GM18498 (cell line): ENCODE measurements around the gene ALDH3A1.

Experiments used
- ATAC-seq: cut with Tn5 transposase; IDR thresholded peaks from one replicate; pipeline ENCODE4 v1.9.1; 2021; ENCODE audit warnings: mild to moderate bottlenecking, moderate library complexity; ENCODE audit not compliant: unreplicated experiment

The ALDH3A1 gene

GRCh38 chr17:19760746-19761145 lies 12.6 kb upstream of the ALDH3A1 start:
- no peak for ATAC-seq

DNA sequence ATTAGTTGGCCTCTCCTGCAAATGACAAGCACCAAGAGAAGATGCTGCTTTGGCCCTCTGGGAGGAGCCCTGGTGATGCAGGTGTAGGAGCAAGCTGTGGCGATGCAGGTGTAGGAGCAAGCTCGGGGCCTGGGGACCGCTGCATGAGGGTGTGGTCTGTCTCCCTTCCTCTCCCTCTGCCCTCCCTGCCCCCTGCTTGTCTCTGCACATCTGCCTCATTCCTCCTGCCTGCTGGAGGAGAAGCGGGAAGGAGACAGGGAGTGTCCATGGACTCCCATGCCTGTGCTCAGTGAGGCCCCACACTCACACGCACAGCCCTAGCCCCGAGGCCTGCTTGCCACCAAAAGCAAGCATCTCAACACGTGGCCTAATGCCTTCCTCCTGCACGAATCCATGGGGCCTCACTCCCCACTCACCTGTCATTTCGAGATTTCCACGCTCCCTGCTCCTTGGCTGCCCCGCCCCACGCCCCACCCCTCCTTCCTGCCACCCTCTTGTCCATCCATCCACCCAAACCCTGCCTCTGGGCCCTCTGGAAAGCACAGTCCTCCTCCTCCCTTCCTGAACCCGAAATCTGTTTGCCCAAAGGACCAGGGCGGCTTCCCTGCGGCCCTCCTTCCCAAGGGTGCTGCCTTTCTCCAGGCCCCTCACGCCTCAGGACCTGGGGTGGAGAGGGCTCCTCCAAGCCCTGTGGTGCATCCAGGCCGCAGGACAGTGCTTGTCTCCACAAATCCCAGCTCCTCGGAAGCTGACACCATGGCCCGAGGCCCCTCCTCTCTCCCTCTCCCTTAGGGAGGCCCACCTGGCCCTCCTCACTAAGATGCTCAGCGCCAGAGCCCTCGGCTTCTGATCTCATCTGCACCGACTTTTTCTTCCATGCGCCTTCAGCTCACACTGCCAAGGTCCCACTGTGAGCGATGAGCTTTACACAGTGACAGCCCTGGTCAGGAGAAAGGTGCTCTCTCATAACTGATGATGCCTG lies 11.8 kb upstream of the ALDH3A1 start:
- ATAC-seq = no peak

GRCh38 chr17:19757536-19758180 lies 9.6 kb upstream of the ALDH3A1 start:
- no peak for ATAC-seq

- no peak for ATAC-seq
Observed at GRCh38 chr17:19756546-19756945, 8.4 kb upstream of the ALDH3A1 start.

DNA sequence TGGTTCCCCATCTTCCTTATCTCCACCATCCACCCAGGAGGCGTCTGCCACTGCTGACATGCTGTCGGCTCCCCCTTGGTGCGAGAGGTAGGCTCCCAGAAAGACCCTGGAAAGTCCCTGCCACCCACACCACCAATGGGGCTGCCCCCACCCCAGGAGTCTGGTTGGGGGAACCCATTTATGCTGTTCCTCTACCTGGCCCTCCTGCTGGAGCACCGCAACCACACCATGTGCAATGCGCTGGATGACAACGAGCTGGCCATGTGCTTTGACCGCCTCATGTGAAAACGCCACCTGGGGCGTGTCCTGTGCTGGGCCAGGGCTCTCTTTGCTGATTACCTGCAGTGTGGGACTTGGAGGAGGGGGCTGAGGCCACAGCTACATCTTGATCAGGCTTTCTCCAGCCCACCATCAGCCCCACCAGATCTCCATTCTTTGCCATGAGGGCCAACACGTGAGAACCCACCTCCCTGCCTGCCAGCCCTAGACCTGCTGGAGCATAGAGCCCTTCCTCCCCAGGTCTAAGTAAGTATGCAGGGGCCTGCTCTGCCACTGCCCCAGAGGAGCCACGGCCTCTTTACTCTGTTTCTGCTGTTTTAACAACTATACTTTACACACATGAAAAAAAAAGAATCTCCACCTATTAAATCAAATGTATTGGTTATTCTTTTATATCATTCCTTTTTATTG lies 7.9 kb upstream of the ALDH3A1 start:
- no peak for ATAC-seq

GRCh38 chr17:19755392-19755791 lies 7.3 kb upstream of the ALDH3A1 start:
- no peak for ATAC-seq

DNA sequence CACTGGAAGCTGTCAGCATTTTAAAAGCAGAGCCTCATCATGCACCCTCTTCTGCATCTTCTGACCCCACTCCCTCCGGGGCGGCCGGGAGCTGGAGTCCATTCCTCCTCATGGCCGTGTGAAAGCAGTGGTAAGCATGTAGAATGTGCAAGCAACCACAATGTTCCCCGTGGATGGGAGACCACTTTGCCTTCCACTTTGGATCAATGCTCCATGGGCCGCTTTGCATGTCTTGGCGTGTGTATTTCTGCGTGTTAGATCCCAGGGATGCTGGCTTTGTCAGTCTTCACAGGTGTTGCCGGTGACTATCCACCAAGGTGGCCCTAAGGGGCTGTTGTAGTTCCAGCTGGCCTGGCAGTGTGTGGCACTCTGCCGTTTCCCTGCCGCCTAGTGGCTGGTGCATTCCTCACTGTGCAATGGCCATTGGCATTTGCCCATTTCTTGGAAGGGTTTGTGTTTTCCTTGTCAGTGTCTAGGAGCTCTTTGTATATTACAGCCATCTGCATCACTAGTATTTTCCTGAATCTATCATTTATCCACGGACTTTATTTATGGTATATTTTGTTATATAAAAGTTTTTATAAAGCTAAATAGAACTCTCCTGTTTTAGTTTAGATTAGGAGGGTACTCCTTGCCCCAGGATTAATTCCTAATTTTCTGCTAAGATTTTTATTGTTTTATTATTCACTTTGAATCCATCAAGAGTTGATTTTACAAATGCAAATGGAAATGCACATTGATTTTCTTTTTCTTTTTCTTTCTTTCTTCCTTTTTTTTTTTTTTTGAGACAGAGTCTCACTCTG lies 5.8 kb upstream of the ALDH3A1 start:
- no peak for ATAC-seq

- no peak for ATAC-seq
Observed at GRCh38 chr17:19753051-19753509, 5.0 kb upstream of the ALDH3A1 start.

- ATAC-seq = no peak
Observed at GRCh38 chr17:19752216-19753050, 4.3 kb upstream of the ALDH3A1 start.

GRCh38 chr17:19750835-19751234 lies 2.7 kb upstream of the ALDH3A1 start:
- ATAC-seq = no peak

DNA sequence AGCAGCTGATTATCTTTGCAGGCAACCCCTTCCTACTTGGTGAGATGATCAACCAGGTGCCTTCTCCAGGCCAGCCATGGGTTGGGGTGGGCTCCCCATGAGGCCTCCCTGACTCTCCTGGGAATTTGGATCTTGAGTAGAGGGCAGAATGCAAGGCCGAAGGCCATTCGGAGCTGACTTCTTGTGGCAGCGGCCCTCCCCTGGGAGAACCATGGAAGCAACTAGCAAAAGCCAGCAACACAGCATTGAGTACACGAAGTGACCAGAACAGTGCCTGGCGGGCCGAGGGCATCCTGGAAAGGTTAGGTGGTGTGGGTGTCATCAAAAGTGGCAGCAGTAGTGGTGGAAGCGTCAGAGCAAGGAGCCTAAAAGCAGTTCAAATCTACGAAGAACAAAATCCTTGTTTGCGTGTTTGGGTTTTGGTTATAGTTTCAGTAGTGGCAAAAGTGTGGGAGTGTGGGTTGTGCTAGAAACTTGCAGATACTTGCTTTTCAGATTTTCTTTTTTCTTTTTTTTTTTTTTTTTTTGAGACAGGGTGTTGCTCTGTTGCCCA lies 2.0 kb upstream of the ALDH3A1 start:
- ATAC-seq = no peak

DNA sequence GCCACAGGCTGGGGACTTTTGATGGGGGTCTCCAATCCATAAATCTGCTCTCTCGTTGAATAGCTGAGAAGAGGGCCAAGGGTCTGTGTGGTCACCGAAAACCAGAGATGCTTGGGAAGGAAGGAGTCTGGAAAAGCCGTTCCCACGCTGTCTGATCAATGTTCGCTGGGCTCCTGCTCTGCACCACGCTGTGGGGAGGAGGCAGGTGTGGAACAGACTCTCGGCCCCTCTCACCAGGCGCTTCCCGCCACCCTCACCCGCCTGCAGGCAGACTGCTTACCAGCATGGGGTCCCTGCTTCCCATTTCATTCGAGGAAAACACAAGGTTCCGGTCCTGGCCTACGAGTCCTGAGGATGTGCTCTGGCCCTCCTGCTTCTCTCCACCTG lies 702 bp upstream of the ALDH3A1 start:
- no peak for ATAC-seq

DNA sequence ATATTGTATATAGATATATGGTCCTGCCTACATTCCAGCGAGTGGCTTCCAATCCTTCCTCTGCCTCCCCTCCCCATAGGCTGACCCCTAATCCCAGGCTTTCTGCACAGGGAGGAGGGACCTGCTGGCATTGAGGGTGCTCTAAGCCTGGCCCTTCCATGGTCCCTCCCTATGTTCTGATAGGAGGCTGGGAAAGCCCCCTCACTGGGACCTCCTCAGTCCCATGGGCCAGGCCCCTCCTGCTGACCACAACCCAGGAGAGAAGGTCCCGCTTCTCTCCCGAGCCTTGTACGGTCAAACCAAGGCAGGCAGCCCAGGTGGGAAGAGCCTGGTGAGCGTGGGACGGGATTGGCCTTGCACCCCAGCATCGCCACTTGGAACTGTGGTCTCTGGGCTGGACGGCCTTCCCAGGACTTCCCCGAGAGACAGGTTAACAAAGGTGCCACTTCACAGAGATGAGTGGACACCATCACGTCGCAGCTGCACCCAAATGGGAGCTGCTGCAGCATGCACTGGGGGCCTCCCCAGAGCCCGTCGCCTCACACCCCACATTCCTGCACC lies 859 bp downstream of the ALDH3A1 start:
- no peak for ATAC-seq

- no peak for ATAC-seq
Observed at GRCh38 chr17:19746517-19746916, 1.6 kb downstream of the ALDH3A1 start.

GRCh38 chr17:19744922-19745757 lies 3.0 kb downstream of the ALDH3A1 start:
- ATAC-seq = no peak

DNA sequence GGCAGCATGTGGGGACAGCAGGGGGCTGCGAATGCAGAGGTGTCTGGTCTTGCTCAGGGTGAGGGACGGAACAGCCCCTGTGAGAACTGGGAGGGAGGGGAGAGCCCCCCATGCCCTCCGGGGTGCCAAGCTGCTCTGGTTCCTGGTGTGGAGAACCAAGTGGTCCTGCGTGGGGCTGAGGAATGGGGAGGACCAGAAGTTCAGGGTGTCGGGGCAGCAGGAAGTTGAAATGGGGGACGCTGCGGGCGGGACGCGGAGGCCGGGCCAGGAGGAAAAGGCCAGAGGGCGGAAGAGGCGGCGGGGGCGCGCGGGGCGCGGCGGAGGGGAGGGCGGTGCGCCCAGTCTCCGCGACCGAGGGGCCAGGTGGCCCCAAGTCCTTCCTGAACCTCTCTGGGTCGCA lies 3.6 kb downstream of the ALDH3A1 start:
- ATAC-seq = no peak

DNA sequence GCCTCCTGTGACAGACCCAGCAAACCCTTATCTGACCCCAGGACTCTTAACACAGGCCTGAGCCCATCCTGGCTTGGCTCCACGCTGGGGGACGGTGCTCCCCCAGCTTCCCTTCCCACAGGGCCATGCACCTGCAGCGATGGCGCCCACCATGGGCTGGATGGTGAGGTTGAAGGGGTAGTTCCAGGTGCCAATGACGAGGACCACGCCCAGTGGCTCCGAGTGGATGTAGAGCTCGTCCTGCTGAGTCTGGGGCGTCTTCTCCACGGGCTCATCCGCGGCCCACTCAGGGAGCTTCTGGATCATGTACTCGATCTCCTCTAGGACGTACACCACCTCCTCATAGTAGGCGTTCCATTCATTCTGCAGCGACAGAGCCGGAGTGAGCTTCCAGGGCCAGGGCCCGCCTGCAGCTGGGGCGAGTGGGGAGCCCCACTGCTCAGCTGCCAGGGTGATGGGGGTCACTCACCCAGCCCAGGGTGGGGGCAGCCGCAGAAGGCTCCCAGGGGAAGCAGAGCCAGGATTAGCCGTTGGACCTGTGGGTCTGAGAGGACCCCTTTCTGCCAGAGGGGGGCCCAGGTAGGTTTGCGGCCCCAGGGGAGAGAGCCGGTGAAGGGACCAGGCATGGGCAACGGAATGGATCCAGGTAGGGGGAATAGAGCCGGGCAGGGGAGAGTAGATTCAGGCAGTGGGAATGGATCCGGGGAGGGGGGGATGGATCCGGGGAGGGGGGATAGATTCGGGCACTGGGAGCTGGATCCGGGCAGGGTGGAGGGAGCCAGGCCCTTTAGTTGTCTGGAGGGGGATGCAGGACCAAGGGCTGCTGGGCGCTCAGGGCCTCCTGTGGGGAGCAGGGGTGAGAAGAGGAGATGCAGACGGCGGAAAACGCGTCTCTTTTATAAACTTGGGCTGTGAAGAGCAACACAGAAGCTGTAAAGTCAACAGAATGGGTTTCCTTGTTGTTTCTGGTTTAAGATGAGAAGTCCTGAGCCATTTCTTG lies 4.7 kb downstream of the ALDH3A1 start:
- no peak for ATAC-seq
